Stimulated activated CD8-positive, alpha-beta memory T cell treated with anti-CD3 and anti-CD28 coated beads, Interleukin-2, amount 100 ng/mL, for 48 hours (primary cell): ENCODE results near the gene NEXN.
"Not testable (repeated sequence)": the region's sequence is repeated elsewhere in the genome, so short reads cannot be mapped to it uniquely, and the experiment has no call there.

ENCODE experiments used
- DNase-seq, 2 donors: peaks; one replicate each; pipeline ENCODE4 v3.0.0-alpha.2; 2020; ENCODE audit warnings: low read depth in 2 of 2

The NEXN gene

DNA sequence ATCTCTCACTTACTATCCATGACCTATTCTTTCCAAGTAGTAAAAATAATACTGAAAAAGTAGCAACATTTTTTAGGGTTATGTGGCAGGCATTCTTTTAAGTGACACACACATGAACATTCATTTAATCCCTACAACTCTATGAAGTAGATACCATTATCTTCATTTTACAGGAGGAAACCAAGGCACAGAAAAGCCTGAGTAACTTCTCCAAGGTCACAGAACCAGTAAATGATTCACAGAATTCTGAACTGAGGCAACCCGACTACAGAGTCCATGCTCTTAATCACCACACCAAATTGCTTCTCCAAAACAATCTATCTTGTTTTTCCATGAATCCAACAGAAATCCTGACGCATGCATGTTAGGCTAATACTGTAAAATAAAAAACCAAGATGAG, 73.0 kb downstream of the NEXN start:
- no peak for DNase-seq

DNA sequence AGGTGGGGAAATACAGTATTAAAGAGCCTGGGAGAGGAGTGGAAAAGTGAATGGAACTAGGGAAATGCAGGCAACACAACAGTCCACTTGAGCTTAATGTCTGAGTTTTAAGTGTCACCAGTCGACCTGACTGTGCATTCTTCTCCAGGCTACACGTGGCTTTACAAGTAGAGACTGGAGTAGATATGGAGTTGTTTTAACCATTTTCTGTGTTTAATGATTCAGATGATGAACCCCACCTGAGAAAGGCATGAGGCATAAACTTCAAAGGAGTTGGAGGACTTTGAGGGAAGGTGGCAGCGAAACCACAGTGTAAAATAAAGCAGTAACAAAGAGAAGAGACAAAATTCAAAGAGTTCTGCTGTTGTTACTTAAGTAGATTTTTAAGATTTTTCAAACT, 77.9 kb downstream of the NEXN start:
- no peak for DNase-seq

DNA sequence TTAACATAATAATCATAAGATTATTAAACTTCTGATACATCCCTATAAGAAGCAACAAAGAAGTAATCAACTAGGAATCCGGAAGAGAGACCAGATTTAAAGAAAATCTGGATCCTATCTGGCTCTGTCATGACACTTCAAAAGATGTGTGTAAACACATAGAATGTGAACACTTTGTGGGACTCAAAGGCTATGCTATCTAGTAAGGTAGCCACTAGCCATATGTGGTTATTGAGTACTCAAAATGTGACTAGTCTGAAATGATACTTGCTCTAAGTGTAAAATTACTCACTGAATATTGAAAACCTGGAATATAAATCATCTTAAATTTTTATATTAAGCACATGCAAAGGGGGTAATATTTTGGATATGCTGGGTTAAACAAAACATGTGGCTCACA, 81.8 kb downstream of the NEXN start:
- no peak for DNase-seq

DNA sequence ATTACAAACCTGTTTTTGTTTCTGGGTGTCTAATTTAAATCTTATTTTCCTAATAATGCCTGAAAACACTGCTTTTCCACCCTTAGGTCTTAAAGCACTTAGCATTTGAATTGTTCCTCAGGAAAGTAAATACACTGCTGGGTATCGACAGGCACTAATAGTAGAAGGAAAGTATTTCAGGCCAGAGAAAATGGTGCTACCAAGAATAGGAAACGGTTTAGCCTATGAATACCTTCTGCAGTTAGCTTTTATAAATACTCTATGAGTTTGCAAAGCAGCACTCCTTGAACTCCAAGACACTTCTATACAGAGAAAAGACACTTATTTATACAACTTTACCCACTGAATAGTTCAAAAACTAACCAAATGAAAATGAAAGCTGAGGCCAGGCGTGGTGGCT, 83.7 kb downstream of the NEXN start:
- no peak for DNase-seq

DNA sequence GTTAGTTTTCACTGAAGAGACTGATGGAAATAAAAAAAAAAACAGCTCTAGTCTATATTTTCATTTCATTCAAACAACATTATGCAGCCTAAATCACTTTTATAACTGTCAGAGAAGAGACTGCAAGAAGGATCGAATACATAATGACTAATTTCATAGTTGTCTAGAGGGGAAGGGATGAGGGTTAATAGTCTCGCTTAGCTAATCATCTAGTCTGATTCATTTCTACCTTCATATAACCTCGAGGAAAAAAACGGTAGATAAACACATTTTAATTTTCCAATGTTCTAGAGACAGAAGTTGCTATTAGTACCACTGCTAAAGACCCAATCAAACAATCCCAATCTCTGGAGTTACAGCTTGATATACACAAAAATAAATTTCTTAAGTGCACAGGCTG, 87.0 kb downstream of the NEXN start:
- DNase-seq = no peak

DNA sequence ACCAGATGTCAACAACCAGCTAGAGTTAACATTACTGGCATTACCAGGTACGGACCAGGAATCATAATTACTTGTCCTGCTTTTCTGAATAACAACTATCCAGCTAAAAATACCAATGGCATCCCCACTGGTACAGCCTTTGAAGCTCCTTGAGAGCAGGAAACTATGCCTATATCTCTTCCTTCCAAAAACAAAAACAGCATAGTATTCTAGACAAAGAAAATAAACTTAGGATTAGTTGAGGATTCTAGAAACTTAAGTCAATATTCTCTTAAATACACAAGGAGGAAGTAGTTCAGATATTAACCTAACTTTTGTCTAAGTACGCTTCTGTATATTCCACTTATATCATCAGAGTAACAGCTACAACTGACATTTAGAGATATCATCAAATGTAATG, 87.5 kb downstream of the NEXN start:
- DNase-seq = no peak

DNA sequence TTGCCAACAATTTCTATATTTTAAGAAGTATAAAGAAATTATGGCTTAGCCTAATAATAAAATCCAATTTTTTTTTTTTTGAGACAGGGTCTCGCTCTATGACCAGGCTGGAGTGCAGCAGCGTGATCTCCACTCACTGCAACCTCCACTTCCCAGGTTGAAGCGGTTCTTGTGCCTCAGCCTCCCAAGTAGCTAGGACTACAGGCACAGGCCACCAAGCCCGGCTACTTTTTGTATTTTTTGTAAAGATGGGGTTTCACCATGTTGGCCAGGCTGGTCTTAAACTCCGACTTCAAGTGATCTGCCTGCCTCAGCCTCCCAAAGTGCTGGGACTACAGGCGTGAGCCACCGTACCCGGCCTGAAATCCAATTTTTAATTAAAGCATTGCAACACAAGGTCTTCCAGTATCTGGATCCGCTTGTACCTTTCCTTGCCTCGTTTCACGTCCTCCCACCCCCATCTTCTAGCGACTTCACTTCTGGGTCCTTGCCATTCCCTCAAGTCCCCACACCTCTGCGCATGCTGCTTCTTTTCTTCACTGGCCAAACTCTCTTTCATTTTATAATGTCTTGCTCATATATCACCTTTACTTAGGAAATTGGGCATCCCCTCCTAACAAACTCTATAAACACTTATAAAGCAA, 88.1 kb downstream of the NEXN start:
- no peak for DNase-seq

DNA sequence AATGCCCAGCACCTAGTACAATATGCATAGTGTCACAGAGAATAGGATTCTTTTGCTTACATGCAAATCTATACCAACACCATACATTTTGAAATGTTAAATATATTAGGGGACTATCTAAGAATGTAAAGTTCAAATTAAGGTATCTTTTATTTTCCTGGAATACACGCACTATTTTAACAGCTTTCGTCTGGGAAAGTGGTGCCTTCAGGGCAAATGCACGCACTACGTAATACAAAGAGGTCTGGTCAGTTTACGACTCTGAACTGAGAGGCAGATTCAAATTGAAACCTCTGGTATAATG, 89.5 kb downstream of the NEXN start:
- no peak for DNase-seq

DNA sequence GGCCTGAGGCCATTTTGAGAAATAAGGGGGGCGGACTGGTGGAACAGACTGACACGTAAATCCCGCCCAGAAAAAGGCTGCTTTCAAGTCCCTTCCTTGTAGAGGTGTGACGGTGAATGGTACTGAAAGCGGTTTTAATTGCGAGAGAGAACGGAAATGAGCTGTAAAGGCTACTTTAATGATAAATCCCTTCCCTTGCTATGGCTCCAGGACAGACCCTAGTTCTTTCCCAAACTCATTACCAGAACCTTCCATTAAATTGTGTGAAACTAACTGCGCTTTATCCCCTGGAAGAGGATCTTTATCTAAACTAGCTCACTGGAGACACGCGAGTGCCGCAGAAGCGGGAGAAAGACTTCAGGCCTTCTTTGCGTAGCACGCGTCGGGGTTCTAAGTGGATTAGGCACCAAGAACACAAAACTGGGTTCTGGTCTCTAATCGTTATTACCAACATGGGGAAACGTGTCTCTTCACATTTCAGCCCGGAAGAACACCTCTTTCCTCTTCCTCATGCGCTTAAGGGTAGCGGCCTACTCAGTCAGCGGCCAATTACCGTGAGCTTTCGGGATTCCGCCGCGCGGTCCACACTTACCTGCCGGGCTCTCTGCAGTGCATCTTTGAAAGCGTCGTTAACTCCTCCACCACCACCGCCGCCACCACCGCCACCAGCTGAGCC, 90.0 kb downstream of the NEXN start:
- DNase-seq = peak; percentile 47 to 55

DNA sequence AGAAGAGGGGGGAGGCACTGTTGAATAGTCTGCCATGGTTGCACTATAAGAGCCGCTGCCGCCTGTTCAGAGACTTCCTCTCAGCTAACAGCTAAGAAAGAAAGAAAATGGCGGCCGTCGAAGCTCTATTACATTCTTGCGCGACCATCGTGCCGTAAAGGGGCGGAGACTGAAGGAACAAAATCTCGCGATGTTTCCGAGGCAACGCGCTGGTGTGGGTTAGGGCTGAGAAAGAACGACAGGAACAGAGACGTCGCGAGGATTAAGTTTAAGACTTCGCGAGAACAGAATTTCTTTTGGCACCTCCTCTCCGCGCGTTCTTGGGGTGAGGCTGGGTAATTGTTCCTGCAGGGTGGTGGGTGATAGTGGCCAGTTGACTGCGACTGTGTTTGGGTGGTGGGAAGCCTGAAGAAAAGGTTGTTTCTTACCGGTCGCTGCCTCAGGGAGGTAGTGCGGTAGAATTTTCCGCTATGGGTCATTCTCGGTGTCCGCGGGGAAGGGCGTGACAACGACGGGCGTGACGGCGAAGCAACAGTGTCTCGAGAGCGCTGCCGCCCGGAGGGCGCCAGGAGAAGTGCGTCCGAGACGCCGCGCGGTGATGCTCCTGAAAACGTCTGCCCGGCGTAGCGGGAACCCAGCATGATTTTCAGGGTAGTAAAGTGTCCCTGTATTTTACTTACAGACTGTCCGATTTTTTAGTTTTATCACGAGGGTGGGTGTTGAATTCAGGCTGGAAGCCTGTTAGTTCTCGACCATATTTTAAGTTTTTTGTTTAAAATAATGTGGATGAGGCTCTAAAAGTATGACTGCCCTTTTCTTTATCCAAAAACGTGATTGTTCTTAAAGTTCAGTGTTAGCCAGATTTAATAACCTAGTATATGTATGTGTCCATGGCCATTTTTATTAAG, 90.8 kb downstream of the NEXN start, which contains the start of gene FUBP1:
FUBP1 (minus strand) TSS at position 104 of the 908 bp plus-strand sequence; CDS start at position 36, 68 bp downstream.
- DNase-seq = peak; percentile 83 to 92

DNA sequence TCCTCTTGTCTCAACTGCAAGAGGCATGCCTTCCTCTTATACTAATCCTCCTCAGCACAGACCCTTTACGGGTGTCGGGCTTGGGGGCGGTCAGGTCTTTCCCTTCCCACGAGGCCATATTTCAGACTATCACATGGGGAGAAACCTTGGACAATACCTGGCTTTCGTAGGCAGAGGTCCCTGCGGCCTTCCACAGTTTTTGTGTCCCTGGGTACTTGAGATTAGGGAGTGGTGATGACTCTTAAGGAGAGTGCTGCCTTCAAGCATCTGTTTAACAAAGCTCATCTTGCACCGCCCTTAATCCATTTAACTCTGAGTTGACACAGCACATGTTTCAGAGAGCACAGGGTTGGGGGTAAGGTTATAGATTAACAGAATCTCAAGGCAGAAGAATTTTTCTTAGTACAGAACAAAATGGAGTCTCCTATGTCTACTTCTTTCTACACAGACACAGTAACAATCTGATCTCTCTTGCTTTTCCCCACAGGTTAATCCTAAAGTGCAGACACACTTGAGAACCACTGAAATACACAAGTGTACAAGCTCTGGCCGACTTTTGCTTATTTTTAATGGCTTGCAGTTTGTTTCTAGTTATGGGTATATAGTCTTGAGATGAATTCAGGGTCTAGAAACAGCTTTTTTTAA, 95.0 kb downstream of the NEXN start:
- DNase-seq = not testable (repeated sequence)

DNA sequence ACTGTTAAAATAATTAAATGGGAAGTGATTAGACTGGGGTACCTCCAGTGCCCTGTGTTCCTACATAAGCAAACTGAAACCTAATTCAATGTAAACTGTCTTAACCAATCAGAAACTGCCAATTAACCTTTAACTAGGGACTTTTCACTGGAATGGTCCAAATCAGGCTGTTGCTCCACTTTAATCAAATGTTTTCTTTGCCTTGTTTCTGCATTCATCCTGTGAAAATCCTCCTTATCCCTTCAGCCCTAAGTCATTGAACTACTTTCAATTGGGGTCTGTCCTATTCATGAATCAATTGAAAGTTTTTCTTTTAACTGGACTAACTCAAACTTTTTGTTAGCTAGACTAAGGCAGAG, 95.6 kb downstream of the NEXN start:
- DNase-seq = no peak

DNA sequence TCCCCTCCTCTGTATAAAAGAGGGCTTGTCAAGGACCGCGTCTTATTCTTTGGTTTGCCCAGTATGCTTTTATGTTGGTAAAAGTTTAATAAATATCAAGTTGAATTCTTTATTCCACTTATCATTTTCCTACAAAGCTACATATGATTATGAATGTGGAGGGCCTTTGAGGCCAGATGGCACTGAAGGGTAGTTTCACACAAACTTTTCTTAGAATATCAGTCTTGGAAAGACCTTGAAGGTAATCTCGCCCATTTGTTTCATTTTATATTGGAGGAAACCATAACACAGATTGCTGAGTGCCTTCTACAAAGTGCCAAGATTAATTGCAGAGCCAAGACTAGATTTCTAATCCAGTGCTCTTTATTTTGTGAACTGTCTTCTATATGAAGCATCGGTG, 96.2 kb downstream of the NEXN start:
- no peak for DNase-seq

DNA sequence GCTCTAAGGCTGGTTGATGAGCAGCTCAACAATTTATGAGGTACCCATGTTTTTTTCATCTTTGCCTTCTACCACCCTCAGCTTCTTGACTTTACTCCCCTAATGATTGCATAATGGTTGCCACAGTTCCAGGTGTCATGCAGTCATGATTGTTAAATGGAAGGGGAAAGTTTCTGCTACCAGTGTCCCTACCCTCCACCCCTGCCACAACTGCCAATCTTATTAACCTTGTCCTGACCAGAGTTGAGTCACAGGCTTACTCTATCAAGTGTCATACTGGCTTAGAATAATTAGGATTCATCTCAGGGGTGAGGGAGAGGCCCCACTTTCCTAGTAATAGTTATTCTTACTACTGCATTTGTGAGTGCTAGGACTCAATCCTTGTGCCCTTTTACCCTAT, 98.4 kb downstream of the NEXN start:
- DNase-seq = no peak

DNA sequence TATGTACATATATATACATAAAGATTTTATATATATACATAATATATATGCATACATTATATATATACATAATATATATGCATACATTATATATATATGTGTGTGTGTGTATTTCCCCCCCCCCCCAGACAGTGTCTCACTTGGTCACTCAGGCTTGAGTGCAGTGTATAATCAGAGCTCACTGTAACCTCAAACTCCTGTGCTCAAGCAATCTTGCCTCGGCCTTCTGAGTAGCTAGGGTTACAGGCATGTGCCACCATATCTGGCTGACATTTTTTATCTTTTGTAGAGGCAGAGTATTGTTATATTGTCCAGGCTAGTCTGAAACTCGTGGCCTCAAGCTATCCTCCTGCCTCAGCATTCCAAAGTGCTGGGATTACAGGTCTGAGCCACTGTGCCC, 99.5 kb downstream of the NEXN start:
- no peak for DNase-seq

DNA sequence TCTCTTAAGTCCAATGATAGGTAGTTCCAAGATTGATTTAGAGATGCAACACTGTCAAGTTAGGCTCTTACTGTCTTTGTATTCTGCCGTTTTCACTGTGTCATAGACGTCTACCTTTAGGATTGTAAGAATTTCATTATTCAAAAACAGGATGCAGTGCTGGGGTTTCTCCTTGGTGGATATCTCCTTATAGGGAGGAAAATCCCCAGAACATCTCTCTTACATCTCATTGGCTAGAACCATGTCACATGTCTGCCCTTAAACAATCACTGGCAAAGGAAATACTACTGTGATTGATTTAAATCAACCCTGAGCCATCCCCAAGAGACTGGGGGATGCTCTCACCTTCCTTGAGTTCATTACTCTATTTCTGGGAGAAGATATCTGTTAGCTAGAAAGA, 101.3 kb downstream of the NEXN start:
- DNase-seq = no peak

DNA sequence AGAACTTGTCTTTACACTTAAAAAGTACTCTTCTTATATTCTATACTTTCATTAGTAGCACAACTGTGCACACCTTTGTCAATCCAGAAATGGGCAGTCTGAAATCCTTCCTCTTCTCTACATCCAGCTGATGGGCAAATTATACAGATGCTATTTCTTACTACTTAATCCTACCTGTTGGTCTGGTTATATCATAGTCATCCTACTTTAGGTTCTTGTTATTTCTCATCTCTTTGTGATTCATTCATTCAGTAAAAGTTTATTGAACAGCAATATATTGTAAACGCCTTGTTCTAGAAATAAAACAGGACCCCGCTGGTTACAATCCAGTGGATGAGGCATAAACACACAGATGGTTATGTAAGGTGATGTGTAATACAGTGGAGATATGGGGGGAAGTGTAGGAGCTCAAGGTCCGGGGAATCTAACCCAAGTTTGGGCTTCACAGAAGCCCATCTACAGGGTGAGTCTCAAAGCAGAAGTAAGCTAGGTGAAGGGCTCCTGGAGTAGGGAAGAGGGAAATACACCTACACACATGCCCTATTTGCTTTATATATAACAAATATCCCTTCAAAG, 102.3 kb downstream of the NEXN start:
- DNase-seq = no peak

DNA sequence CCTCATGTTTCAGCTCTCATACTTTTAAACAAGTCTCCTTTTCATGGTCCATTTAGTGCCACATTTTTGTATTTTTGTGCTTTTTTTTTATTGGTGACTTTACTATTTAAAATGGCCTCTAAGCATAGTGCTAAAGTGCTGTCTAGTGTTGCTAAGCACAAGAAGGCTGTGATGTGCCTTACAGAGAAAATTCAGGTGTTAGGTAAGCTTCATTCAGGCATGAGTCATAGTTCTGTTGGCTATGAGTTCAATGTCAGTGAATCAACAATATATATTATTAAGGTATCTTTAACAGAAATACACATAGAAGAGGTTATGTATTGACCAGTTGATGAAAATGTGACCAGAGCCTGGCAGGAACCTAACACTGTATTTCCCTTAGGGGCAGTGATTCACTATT, 103.2 kb downstream of the NEXN start:
- no peak for DNase-seq
